Measurements from ENCODE around the gene NLRP5.

GRCh38 chr19:56014765-56015164, 28.2 kb downstream of the NLRP5 start:
- TF ChIP-seq CTCF (IDR thresholded peaks at IDR 0.05; ENCODE audit: borderline replicate concordance, extremely low read depth, low read length, poor library complexity, severe bottlenecking) = no peak
- no peak for TF ChIP-seq EZH2 (IDR thresholded peaks at IDR 0.05; ENCODE audit: borderline replicate concordance, low read depth, low read length, severe bottlenecking)

Data from DND-41 (cell line).